NCI-H1930 (cell line): ENCODE results near the gene UAP1.

Experiments
- DNase-seq, 2 experiments: peaks; one replicate each; lab custom pipeline; 2025; lab: John Stamatoyannopoulos, UW

Gene UAP1

DNA sequence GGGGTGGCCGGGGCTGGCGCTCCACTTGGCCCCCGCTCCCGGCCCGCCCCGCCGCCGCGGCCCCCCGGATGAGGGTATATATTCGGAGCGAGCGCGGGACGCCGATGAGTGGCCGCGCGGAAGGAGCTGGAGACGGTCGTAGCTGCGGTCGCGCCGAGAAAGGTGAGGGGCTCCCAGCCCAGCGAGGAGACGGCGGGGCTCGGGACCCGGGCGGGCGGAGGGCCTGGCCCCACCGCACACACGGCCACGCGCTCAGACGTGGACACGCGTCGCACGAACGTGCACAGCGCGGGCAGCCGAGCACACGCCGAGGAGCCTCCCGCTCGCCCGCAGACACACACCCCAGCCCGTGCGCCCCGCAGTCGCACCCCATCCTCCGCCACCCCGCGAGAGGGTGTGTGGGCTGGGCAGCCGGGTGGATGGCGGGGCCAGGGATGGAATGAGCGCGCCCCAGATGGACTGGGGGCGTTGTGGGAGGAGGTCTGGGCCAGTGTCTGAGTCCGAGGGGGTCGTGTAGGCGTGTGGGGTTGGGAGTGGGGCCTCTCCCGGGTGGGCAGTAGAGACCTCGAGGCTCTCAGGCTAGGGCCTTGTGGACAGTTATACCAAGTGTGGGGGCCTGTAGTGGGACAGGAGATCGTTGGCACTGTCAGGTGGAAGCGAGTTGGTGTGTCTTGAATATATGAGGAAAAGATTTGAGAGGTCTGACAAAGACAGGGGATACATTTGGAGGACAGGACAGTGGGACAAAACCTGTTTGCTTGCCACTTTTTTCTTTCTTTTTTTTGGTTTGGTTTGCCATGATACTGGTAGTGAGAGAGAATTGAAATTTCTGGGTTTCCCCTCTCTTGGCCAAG, at the start of gene UAP1:
Gene UAP1 (plus strand): TSS at position 107 of the 854 bp plus-strand sequence. CDS start 4,347 bp downstream, outside the sequence.
- DNase-seq = no peak

DNA sequence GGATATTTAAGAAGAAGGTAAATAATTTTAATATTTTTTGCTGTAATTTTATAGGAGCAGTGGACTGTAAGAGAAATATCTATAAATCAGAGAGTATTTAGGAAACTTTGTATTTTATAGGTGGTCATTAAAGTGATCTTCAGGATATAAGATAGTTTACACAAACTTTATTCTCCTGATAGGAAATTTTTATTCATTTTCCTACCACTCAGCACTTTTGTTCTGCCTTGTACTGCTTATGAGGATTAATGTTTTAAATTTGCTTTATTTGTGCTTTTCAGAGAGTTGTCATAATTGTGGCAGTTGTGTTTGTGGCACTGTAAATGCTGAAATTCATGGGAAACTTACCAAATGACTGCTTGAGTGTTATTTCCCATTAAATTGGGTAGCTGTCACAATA, 34.2 kb upstream of the UAP1 start:
- no peak for DNase-seq

DNA sequence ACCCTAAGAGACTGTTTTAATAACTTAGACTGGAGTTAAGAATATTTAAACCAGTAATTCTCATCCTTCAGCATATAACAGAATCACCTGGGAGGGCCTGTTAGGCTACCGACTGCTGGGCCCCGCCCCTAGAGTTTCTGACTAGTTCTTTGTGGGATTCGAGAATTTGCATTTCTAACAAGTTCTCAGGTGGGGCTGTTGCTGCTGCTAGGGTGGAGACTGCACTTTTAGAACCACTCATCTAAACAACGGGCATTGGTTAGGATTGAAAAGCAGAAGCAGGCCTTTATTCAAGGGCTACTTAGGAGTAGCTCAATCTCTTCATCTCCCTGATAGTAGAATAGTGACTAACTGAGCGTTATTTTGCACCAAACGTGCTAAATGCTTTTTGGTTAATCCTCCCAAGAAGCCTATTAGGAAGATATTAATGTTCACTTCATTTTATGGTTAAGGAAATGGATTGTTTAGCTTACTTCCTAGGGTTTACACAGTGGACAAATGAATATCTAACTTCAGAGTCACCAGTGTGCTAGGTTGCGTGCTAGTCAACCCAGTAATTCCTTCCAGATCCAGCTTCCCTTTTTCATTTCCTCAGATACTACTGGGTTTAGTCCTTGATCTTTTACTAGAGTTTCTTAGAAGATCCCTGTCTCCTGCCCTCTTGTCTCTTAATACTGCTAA, 31.1 kb upstream of the UAP1 start:
- no peak for DNase-seq

- no peak for DNase-seq
Observed at GRCh38 chr1:162530988-162531319, 30.6 kb upstream of the UAP1 start.

GRCh38 chr1:162535501-162535900, 26.0 kb upstream of the UAP1 start:
- no peak for DNase-seq

- no peak for DNase-seq
Observed at GRCh38 chr1:162536511-162536910, 25.0 kb upstream of the UAP1 start.

- no peak for DNase-seq
Observed at GRCh38 chr1:162537216-162537615, 24.3 kb upstream of the UAP1 start.

GRCh38 chr1:162538815-162539431, 22.6 kb upstream of the UAP1 start:
- DNase-seq = no peak

DNA sequence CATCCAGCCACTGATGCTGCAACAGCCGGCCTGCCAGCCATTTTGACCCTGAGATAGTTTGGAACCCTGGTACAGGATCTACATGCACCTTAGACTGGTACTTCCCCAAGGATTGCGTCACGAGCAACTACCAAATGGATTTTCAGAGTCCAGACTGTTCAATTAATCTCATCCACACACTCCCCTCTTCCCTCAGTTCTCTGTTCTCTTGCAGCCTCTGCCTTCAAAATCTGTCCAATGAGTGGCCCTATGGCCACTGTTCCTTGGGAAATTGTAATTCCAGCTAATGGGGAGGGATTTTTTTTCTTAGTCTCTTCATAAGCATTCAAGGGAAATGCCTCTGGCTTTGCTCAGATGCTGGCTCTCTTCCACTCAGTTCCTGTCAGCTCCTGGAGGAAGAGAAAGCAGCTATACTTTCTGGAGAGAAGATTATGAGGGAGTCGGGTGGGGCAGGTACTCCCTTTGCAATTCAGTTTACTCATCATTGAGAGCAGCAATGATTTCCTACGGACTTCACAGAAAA, 19.8 kb upstream of the UAP1 start:
- DNase-seq = no peak

- DNase-seq = no peak
Observed at GRCh38 chr1:162543228-162543627, 18.3 kb upstream of the UAP1 start.

DNA sequence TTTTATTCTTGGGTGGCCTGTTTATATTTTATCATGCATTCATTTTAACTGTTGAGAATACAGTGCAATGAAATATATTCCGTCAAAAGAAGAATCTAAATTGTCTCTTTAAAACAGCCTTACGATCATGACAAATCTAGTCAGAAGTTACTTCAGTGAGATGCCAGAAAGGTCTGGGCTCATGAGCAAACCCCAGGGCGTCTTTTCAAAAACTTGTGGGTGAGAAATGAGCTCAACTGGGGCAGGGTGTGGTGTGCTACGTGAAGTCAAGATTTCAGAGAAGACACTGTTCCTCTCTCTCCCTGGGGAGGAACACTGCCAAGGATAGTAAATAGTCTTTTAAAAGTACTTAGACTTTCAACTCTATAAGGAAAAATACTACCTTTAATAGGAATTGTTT, 13.4 kb upstream of the UAP1 start:
- no peak for DNase-seq

DNA sequence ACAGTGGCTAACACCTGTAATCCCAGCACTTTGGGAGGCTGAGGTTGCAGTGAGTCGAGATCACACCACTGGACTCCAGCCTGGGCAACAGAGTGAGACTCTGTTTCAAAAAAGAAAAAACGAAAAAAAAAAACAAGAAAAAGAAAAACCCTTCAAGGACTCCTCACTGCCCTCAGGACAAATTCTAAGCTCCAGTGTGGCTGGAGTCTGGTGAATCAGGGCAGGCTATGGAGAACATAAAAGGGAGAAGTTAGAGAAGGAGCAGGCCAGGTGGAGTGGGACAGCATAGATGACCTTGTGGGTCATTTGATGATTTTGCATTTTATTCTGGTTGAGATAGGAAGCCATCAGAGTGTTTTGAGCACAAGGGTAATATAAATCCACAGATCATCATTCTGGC, 12.5 kb upstream of the UAP1 start:
- no peak for DNase-seq

DNA sequence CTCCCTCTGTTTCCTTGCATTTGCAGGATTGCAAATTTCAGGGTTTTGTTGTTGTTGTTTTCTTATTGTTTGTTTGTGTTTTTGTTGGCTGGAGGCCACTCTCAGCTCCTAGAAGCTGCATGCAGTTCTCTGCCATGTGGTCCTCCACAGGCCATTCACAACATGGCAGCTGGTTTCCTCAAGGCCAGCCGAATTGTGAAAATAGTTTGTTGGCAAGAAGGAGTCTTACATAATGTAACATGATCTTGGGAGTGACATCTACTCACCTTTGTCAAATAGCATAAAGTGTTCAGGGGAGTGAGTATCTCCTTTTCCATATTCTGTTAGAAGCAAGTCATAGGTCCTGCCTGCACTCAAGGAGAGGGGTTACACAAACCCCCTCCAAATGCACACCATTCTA, 10.6 kb upstream of the UAP1 start:
- DNase-seq = no peak

DNA sequence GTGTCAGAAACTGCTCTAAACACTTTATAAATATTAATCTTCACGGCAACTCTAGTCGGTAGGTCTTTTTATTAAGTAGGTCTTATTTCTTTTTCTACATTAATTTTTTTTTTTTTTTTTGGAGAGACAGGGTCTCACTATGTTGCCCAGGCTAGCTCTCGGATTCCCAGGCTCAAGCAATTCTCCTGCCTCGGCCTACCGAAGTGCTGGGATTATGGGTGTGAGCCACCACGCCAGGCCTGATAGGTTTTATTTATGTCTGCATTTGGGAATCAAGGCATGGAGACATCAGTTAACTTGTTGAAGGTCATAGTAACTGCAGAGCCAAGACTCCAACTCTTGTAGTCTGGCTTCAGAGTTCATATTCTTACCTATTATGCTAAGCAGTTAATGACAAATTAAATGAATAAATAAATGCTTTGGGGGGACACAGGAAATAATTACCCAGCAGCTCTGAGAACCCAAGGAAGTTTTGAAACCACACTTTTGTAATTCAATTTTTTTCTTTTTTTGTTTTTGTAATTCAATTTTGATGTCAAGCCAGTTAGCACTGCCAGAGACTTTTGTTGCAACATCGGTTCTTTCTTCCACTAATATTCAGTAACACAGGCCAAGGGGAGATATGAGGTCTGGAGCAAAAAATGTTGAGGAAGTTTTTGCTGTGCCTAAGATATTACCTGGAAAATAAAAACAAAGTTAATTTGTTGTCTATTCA, 9.4 kb upstream of the UAP1 start:
- no peak for DNase-seq

DNA sequence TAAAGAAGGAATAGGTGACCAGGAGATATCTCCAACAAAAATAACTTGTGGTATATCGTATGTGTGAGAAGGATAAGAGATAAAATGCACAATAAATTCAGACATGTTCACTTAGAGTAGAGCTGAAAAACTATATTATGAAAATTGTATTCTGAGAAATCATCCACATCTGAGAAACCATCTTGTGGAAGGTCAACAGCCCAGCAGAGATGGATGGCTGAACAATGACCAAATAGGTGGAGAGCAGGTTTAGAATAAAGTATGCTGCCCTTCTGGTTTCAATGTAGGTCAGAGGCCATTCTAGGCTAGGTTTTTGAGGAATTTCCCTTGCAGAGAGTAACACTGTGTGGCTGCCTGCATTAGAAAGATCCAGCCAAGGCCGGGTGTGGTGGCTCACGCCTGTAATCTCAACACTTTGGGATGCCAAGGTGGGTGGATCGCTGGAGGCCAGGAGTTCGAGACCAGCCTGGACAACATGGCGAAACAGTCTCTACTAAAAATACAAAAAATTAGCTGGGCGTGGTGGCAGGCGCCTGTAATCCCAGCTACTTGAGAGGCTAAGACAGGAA, 8.8 kb upstream of the UAP1 start:
- no peak for DNase-seq

- DNase-seq = no peak
Observed at GRCh38 chr1:162554258-162554657, 7.3 kb upstream of the UAP1 start.

DNA sequence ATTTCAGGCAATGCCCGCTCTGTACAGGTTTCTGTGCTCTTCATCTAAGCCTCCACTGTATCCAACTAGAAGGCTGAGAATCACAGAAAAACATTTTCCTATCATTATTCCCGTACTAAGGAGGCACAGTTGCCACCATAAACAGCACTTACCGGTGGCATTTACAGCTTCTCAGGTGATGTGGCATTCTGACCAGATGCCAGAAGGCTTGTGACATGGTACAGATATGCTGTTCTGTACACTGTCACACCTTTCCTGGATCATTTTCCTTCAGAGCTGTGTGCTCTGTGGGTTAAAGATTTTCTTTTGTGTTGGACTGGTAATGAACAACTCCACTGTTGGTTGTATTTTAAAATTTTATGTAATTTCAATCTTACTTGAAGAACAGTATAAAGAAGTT, 4.0 kb upstream of the UAP1 start:
- DNase-seq = no peak

- no peak for DNase-seq
Observed at GRCh38 chr1:162560303-162561036, 1.1 kb upstream of the UAP1 start.

- DNase-seq = peak; percentile 92 to 94
Observed at GRCh38 chr1:162561037-162561615, 396 bp upstream of the UAP1 start.

DNA sequence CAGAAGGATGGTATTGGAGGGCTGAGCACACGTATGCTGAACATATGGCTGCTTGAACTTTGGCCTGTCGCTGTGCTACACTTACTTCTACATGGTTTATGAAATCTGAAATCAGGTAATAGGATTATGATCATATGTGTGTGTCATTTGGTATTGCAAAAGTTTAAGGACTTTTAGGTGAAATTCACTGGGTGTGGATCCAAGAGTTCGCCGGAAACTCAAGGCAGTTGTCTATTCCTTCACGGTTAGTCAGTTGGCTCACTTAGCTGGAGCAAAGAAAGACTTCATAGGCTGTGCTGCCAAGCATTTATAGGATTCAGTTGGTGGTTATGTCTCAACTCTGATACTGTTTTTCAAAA, 927 bp downstream of the UAP1 start:
- DNase-seq = no peak

- no peak for DNase-seq
Observed at GRCh38 chr1:162564762-162565218, 3.3 kb downstream of the UAP1 start.
